ENCODE results near the gene SS18L1.

Gene SS18L1, protein sequence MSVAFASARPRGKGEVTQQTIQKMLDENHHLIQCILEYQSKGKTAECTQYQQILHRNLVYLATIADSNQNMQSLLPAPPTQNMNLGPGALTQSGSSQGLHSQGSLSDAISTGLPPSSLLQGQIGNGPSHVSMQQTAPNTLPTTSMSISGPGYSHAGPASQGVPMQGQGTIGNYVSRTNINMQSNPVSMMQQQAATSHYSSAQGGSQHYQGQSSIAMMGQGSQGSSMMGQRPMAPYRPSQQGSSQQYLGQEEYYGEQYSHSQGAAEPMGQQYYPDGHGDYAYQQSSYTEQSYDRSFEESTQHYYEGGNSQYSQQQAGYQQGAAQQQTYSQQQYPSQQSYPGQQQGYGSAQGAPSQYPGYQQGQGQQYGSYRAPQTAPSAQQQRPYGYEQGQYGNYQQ

DNA sequence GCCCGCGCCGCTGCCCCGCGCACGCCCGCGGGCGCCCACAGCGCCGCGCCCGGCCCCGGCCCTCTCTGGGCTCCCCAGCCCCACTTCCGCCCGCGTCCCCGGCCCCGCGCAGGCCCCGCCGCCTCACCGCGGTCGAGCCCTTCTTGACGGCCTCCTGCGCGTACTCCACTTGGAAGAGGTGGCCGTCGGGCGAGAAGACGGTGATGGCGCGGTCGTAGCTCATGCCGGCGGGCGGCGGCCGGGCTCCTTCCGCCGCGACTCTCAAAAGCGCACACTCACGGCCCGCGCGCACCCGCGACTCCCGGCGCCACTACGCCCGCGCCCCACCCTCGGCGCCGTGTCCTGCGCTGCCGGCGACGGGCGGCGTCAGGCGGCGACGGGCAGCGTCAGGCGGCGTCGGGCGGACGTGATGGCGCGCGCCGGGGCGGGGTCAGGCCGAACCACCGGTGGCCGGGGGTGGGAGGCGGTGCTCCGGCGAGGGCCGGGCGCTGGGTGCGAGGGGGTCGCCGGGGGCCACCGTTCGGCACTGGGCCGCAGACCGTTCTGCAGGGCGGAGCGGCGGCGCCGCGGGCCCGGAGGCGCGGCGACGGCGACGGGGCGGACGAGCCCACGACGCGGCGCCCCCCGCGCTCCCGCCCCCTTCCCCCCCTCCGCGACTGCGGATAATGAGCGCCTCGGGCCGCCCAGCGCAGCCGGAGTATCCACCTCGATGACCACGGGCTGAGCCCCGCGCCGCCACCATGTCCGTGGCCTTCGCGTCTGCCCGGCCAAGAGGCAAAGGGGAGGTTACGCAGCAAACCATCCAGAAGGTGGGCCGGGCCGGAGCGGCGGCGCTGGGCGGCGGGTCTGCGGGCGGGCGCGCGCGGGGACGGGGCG is at the start of gene SS18L1, which contains the start of gene PSMA7:
Gene SS18L1 (plus strand): TSS at position 689 of the 876 bp plus-strand sequence. CDS start 52 bp downstream, at position 741.
Gene PSMA7 (minus strand): TSS at position 314 of the 876 bp plus-strand sequence. CDS start 91 bp downstream, at position 223.
- peaks cover 5% of the 10 kb centered on the region; the same call in 1 of the 2 replicates for H3K36me3 ChIP-seq (ENCODE audit: low read length)
- no peaks in the 10 kb centered on the region for H3K9me3 ChIP-seq (ENCODE audit: insufficient read depth, low read length)
- H2AFZ ChIP-seq (ENCODE audit: low read depth, low read length, severe bottlenecking): peak within 1 kb of the TSS; percentile 27
- H3F3A ChIP-seq (ENCODE audit: insufficient read depth): no peaks in the 10 kb centered on the region
- H3K4me2 ChIP-seq (ENCODE audit: low read depth, low read length, poor library complexity, severe bottlenecking): peak within 1 kb of the TSS; percentile 88
- H3K9me2 ChIP-seq (replicated peaks; ENCODE audit: insufficient read depth, low read length): no peaks in the 10 kb centered on the region
- peak within 1 kb of the TSS; percentile 76 for H3K9ac ChIP-seq (ENCODE audit: low read length)
- H4K20me1 ChIP-seq (ENCODE audit: low read depth, low read length): peaks cover 4% of the 10 kb centered on the region; the same call in 1 of the 2 replicates
- H3K27me3 ChIP-seq (ENCODE audit: low read length): no peaks in the 10 kb centered on the region
- H3K4me3 ChIP-seq (ENCODE audit: insufficient read depth, low read length, poor library complexity, severe bottlenecking): peak within 1 kb of the TSS; percentile 80
- peak within 1 kb of the TSS; percentile 60 for H3K27ac ChIP-seq (ENCODE audit: low read depth, low read length)
- TF ChIP-seq EZH2phosphoT487 (conservative IDR thresholded peaks at IDR 0.05; ENCODE audit: low read length) (no peak), CTCF (IDR thresholded peaks at IDR 0.05; ENCODE audit: insufficient read depth, low read length, poor library complexity, severe bottlenecking) (no peak)
- H3K79me2 ChIP-seq (ENCODE audit: insufficient read depth, low read length): peaks cover 71% of the 10 kb centered on the region

- no peaks in the 10 kb centered on the region for H3K9me2 ChIP-seq (replicated peaks; ENCODE audit: insufficient read depth, low read length)
Observed at GRCh38 chr20:62096421-62097380, 46.9 kb upstream of the SS18L1 start.

More at GRCh38 chr20:62096421-62097380, 46.9 kb upstream of the SS18L1 start:
- no peaks in the 10 kb centered on the region for H3K79me2 ChIP-seq (ENCODE audit: insufficient read depth, low read length)
- H3K9me3 ChIP-seq (ENCODE audit: insufficient read depth, low read length): no peaks in the 10 kb centered on the region
- H3F3A ChIP-seq (ENCODE audit: insufficient read depth): no peaks in the 10 kb centered on the region
- H4K20me1 ChIP-seq (ENCODE audit: low read depth, low read length): no peaks in the 10 kb centered on the region
- no peak for TF ChIP-seq EZH2phosphoT487 (conservative IDR thresholded peaks at IDR 0.05; ENCODE audit: low read length)
- TF ChIP-seq CTCF (IDR thresholded peaks at IDR 0.05; ENCODE audit: insufficient read depth, low read length, poor library complexity, severe bottlenecking): no peak
- no peak overlapping the region for H3K27ac ChIP-seq (ENCODE audit: low read depth, low read length)
- H3K9ac ChIP-seq (ENCODE audit: low read length): no peak overlapping the region
- no peak overlapping the region for H2AFZ ChIP-seq (ENCODE audit: low read depth, low read length, severe bottlenecking)
- H3K36me3 ChIP-seq (ENCODE audit: low read length): no peaks in the 10 kb centered on the region
- no peak overlapping the region for H3K4me2 ChIP-seq (ENCODE audit: low read depth, low read length, poor library complexity, severe bottlenecking)
- H3K27me3 ChIP-seq (ENCODE audit: low read length): no peaks in the 10 kb centered on the region
- H3K4me3 ChIP-seq (ENCODE audit: insufficient read depth, low read length, poor library complexity, severe bottlenecking): no peak overlapping the region

Data from SU-DHL-6 (cell line).